ENCODE data around the gene NGEF. TPM values are rescaled to one million over a fixed set of nuclear protein-coding genes. Genes with fewer than 3 reads are reported as not detected.

NGEF gene
- polyA plus RNA-seq, 1 donor from 2014 or later: not detected

DNA sequence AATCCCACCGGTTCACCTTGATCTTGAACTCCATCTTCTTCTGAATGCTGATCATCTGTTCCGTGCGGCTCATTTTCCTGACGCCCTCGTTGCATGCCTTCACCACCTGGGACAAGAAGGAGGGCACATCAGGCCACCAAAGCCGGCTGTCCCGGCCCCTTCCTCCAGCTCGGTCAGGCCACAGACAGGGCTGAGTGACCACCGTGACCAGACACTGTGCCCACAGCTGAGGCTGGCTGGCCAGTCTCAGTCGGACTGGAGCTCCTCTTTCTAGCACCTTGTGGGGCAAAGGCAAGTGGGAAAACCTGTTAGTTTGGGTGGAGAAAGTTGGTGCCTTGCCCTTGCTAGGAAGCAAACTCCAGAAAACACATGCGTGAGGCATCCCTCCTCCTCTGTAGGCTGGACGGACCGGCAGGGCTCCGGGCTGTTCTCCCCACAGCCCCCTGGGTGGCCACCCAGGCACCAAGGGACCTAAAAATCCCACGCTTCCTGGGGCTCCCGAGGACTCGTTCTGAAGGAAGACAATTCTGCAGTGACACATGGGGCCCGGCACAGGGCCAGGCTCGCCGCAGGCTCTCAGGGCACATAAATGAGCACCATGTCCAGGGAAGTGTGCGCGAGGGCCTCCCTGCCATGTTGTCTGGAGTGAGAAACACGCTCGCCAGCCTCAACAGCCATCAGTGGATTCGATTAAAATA is 127.6 kb downstream of the NGEF start:
- H3K9me3 Mint-ChIP-seq: no peaks in the 10 kb centered on the region
- no peaks in the 10 kb centered on the region for H3K36me3 Mint-ChIP-seq
- no peak overlapping the region for H3K4me3 Mint-ChIP-seq
- H3K4me1 Mint-ChIP-seq: peaks cover 0 to 5% (median 3%) of the 10 kb centered on the region in 3 donors
- no peak overlapping the region for H3K27ac Mint-ChIP-seq
- H3K27me3 Mint-ChIP-seq: peaks cover 4% of the 10 kb centered on the region

DNA sequence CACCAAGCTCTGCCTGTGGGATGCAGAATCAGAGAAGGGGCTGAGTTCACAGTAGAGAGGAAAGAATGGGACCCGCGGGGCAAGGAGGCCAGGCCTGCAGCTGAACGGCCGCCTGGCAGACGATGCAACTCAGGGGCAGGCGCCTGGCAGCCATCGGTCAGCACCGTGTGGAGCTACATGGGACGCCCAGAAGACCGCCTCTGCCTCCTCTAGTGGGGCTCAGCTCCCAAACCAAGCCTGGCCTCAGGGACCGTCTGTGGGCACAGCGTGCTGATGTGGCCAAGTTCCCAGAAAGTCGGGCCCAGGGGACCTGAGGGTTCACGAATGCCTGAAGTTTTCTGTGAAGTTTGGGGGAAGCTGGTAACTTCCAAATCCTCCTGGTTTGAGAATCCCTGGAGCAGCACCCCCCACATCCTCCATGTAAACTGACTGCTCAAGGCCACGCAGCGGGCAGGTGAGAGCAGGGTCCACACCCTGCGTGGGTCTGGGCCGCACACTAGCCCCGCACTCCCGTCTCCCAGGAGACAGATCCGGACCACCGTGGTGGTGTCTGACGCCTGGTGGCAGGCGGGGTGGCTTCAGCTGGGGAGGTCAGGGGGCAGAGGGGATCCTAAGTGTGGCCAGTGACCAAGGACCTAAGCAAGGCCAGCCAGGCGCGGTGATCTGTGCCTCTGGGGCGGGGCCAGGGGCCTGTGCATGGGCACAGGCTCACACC is 128.3 kb downstream of the NGEF start:
- Mint-ChIP-seq H3K9me3 (no peaks in the 10 kb centered on the region), H3K27ac (peak overlapping the region in 1 of 3 donors; percentile 83), H3K27me3 (peaks cover 2% of the 10 kb centered on the region), H3K4me3 (no peak overlapping the region), H3K36me3 (no peaks in the 10 kb centered on the region), H3K4me1 (peaks cover 0 to 5% (median 3%) of the 10 kb centered on the region in 3 donors)

DNA sequence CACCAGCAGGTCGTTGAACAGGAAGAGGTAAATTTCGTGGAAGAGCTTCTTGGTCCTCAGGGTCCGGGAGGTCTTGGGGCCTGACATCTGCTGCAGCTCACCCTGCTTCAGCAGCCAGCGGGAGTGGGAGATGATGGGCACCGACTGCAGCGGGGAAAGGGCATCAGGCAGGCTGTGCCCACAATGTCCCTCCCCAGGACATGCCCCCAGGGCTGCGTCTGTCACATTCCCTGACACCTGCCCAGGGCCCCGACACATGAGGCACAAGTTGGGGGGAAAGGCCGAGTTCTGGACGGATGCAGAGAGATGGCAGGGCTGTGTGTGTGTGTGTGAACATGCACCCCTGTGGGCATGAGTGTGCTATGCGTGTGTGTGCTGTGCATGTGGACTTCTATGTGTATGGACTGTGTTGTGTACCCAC is 129.0 kb downstream of the NGEF start:
- peaks cover 0 to 4% (median 3%) of the 10 kb centered on the region in 3 donors for H3K4me1 Mint-ChIP-seq
- no peaks in the 10 kb centered on the region for H3K36me3 Mint-ChIP-seq
- no peaks in the 10 kb centered on the region for H3K27me3 Mint-ChIP-seq
- no peak overlapping the region for H3K4me3 Mint-ChIP-seq
- H3K9me3 Mint-ChIP-seq: no peaks in the 10 kb centered on the region
- H3K27ac Mint-ChIP-seq: peak overlapping the region in 1 of 3 donors; percentile 83

DNA sequence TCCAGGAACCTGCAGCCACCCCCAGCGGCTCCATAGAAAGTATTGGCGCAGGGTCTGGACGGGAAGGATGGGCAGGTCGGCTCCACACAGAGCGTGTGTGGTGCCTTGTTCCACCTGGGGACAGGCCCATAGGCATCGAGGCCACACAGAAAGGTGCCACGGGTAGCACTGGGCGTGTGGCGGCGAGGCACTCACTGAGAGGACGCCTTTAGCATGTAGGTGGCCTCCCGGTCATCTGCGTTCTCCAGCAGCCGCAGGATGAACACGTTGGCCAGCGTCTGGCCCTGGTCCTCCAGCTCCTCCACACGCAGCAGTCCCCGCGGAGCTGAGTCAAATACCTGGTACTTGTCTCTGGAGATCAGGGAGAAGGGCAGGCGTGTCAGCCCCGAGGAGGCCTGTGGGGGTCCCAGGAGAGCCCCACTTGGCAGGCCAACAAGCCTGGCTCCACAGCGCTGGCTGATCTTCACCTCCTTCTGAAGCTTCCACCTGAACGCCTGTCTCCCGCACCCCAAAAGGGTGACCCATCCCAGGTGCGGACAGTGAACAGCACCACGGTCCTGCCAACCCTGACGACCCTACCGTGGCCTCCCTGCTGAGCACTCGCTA is 129.8 kb downstream of the NGEF start:
- no peak overlapping the region for H3K4me3 Mint-ChIP-seq
- H3K36me3 Mint-ChIP-seq: no peaks in the 10 kb centered on the region
- no peak overlapping the region for H3K27ac Mint-ChIP-seq
- H3K4me1 Mint-ChIP-seq: peaks cover 0 to 4% (median 3%) of the 10 kb centered on the region in 3 donors
- no peaks in the 10 kb centered on the region for H3K9me3 Mint-ChIP-seq
- H3K27me3 Mint-ChIP-seq: no peaks in the 10 kb centered on the region

DNA sequence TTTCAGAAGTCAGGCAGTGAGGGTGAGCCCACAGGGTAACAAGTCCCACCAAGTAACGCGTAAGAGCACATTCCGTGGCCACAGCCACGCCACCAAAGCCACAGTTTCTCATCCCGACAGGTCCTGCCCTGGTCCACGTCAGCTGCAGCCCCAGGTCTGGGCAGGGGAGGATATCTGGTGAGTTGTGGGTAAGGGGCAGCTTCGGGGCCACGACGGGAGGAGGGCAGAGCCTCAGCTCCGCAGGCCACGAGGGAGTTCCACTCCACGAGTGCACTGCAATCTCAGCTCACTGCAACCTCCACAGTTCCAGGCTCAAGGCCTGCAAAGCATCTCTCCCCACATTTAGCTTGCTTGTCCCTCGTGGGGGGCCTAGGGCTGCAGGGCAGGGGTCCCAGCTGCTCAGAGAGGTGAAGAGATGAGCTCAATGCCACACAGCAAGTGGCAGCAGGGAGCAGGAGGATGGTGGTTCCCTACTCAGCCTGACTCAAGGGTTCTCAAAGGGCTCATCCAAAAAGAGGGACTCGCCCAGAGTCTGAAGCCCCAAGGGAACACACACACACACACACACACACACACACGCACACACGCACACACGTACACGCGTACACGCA is 130.4 kb downstream of the NGEF start:
- H3K9me3 Mint-ChIP-seq: no peaks in the 10 kb centered on the region
- H3K4me1 Mint-ChIP-seq: peaks cover 0 to 4% (median 3%) of the 10 kb centered on the region in 3 donors
- H3K27ac Mint-ChIP-seq: no peak overlapping the region
- no peak overlapping the region for H3K4me3 Mint-ChIP-seq
- H3K36me3 Mint-ChIP-seq: no peaks in the 10 kb centered on the region
- H3K27me3 Mint-ChIP-seq: no peaks in the 10 kb centered on the region

DNA sequence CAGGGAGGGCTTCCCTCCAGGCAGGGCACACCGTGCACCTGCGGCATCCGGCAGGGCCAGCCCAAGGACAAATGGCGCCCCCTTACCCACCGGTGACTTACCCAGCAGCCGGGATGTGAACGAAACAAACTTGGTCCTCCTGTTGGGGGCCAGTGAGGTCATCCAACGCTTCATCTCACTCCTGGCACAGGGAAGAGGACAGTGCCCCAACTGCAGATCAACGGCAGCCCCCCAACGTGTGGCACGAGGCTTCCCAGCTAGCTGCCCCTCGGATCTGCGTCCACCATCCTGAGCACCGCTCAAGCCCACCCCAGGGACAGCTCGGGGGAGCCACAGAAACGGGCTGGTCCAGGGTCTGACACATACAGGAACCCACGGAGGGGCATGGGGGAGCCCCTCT is 131.0 kb downstream of the NGEF start:
- Mint-ChIP-seq H3K4me3 (no peak overlapping the region), H3K27me3 (no peaks in the 10 kb centered on the region), H3K36me3 (no peaks in the 10 kb centered on the region), H3K27ac (no peak overlapping the region), H3K4me1 (peaks cover 0 to 4% (median 3%) of the 10 kb centered on the region in 3 donors), H3K9me3 (no peaks in the 10 kb centered on the region)

DNA sequence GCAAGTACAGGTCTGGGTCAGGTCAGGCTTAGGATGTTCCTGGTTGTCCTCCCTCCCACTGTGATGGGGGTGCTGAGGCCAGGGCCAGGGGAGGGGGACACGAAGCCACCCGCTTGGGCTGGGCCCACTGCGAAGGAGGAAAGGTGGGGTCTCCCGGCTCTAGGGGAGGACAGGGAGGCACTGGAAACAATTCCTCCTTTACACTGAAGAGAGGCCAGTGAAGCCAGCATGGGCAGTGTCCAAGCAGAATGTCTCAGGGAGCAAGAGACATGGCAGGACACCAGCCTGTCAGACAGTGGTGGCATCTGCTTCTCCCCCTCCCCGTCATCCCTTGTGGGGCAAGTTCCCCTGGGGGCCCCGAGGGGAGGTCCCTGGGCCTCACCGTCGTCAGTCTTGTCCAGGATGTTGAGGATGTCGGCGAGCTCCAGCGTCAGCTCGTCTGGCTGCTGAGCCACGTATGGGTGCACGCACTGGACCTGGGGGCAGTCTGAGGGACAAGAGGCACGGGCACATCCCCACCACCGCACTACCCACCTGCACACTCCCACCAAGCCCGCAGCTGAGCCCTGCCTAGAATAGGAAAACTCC is 132.2 kb downstream of the NGEF start:
- Mint-ChIP-seq H3K4me3 (peak overlapping the region in 1 of 4 donors; percentile 7), H3K4me1 (peaks cover 0 to 4% (median 0%) of the 10 kb centered on the region in 3 donors), H3K27ac (peak overlapping the region in 1 of 3 donors; percentile 22), H3K9me3 (no peaks in the 10 kb centered on the region), H3K36me3 (no peaks in the 10 kb centered on the region), H3K27me3 (no peaks in the 10 kb centered on the region)

DNA sequence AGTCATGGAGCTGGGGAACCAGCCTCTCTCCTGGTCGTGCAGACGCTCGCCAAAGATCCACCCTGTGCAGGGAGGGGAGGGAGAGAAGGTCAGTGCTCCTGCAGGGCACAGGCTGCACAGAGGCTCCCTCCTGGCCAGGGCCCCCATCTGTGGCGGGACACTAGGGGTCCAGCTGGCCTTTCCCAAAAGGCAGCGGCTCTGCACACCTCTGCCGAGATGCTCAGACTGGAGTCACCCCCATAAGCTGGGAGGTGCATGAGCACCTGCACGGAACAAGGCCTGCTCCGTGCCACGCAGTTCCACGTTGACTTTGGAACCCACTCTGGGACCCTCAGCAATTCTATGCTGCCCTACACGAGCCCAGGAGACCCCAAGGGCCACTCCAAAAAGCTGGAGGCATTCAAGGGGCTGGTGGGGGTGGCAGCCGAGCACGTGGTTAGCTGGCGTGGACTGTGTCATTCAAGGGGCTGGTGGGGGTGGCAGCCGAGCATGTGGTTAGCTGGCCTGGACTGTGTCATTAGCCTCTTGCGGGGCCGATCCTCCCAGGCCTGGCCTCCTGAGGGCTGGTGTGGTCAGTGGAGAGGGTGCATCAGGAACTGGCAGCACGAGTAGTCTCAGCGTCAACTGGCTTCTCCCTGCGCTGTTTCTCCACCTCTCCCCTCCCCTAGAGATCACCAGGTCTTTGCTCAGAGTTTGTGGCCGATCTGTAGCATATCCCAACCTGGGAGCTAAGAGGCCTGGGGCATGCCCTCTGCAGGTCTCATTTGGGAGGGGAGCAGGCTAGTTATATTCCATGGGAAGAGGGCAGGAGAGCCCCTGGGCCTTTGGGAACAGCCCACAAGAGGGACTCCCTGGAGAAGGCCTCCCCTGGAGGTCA is 133.2 kb downstream of the NGEF start:
- Mint-ChIP-seq H3K36me3 (no peaks in the 10 kb centered on the region), H3K4me3 (peak overlapping the region in 1 of 4 donors; percentile 7), H3K27me3 (peaks cover 3% of the 10 kb centered on the region), H3K4me1 (peaks cover 0 to 7% (median 2%) of the 10 kb centered on the region in 3 donors), H3K9me3 (no peaks in the 10 kb centered on the region), H3K27ac (no peak overlapping the region)

DNA sequence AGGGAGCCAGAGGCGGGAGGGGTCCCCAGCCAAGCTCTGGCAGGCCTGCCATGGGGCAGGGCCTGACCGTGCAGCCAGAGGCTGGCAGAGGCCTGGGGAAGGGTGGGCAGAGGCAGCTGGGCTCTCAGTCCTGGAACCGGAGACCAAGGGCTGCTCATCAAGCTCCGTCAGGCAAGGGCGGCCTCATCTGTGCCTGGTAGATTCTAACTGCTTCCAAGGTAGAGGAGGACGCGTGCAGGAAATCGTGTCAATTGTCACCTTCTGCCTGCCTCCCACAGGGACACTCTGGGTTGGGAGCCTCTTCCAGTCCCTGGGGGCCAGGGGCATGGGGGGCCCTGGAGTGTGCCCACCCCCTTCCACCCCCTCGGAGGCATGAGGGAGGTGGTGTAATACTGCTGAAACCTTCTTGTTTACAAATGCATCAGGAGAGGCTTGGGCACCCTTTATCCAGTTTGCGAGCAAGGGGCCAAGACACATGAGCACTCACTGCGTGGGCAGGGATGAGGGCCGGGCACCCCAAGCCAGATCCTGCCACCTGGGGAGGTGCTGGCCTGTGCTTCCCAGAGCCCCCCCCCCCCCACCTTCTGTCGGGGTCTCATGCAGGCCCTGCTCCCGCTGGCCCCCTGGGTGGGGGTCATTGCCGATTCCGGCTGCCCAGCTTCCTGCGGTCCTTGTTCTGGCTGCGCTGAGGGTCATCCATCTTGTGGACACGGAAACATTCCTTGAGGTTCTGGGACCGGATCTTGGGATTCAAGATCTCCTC is 134.0 kb downstream of the NGEF start:
- Mint-ChIP-seq H3K36me3 (no peaks in the 10 kb centered on the region), H3K4me1 (peaks cover 2 to 9% (median 4%) of the 10 kb centered on the region in 3 donors), H3K9me3 (no peaks in the 10 kb centered on the region), H3K27ac (peak overlapping the region in 1 of 3 donors; percentile 80), H3K27me3 (peaks cover 3% of the 10 kb centered on the region), H3K4me3 (peak overlapping the region in 1 of 4 donors; percentile 81)

DNA sequence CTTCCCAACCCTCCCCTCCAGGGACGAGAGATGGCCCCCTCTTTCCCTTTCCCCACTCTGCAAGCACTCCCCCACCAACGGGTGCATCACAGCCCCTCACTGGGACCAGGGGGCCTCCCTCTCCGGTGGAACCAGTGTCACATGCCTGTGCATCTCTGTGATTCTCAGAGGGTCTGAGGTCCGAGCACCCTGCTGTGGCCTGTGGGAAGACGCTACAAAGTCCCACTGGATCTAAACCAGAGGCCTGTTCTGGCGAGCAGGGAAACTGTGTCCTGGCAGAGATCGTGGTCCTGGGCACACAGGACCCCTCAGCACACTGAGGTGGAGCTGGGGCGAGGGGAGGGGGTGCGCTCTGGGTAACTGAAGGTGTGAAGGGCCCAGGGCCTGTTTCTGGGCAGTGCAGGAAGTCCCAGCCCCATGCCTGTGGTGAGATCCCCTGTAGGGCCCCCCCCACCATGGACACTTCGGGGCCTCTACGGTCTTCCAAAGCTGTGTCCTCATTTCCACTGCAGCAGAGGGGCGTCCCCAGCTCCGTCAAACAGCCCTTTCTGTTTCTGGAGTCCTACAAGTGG is 135.0 kb downstream of the NGEF start:
- H3K9me3 Mint-ChIP-seq: no peaks in the 10 kb centered on the region
- H3K4me1 Mint-ChIP-seq: peaks cover 2 to 10% (median 5%) of the 10 kb centered on the region in 3 donors
- no peaks in the 10 kb centered on the region for H3K36me3 Mint-ChIP-seq
- peaks cover 3% of the 10 kb centered on the region for H3K27me3 Mint-ChIP-seq
- H3K27ac Mint-ChIP-seq: peak overlapping the region in 1 of 3 donors; percentile 80
- peak overlapping the region in 3 of 4 donors; percentile 63 to 86 (median 81) for H3K4me3 Mint-ChIP-seq

DNA sequence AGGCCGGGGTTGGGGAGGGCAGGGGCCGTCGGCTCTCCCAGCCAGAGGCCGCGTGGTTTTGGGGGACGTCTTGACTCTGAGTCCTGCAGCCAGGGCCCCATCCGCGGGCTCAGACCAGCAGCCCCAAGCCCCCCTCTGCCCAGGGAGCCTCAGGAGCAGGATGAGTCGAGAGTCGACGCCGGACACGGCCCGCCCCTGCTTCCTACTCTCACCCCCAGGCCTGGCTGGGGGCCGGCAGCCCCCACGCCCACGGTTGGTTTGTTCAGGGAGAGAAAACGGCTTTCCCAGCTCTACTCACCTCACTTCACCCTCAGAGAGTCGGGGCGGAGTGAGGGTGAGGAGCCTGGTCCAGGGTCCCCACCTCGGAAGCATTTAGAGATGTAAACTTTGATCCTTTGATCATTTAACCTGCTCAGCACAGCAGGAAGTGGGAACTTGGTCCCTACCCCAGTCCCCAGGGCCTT is 136.0 kb downstream of the NGEF start:
- no peaks in the 10 kb centered on the region for H3K36me3 Mint-ChIP-seq
- H3K27me3 Mint-ChIP-seq: peaks cover 3% of the 10 kb centered on the region
- H3K9me3 Mint-ChIP-seq: no peaks in the 10 kb centered on the region
- peak overlapping the region in 3 of 4 donors; percentile 70 to 86 (median 81) for H3K4me3 Mint-ChIP-seq
- H3K27ac Mint-ChIP-seq: peak overlapping the region in 1 of 3 donors; percentile 45
- peaks cover 2 to 10% (median 5%) of the 10 kb centered on the region in 3 donors for H3K4me1 Mint-ChIP-seq

DNA sequence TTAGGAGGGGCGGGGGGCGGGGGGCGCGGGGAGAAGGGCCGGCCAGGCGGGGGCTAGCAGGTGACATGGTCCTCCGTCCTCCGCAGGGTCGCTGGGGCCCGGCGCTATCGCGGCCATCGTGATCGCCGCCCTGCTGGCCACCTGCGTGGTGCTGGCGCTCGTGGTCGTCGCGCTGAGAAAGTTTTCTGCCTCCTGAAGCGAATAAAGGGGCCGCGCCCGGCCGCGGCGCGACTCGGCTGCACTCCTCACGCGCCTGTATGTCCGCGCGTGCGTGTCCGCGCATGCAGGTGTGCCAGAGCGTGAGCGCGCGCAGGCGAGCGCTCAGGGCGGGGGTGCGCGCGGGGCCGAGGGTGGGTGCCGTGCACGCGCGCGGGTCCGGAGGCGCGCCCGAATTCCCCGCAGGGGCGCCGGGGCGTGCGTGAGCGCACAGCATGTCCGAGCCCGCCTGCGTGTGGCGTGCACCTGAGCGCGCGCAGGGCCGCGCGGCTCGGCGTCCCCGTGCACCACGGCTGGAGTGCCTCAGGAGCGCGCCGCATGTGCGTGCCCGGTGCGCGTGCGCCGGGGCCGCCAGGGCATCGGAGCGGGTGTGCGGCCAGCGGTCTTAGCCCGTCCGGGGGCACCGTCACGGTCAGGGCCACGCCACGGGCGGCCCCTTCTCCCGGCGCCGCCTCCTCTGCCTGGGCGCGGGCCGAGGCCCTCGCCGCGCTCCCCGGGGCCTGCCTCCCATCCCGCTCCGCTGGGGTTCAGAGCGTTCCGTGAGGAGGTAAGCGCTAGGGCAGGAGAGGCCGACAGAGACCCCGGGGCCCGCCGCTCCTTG is 136.7 kb downstream of the NGEF start:
- Mint-ChIP-seq H3K4me1 (peaks cover 2 to 10% (median 5%) of the 10 kb centered on the region in 3 donors), H3K4me3 (peak overlapping the region; percentile 32 to 90 (median 66)), H3K27ac (no peak overlapping the region), H3K36me3 (no peaks in the 10 kb centered on the region), H3K27me3 (peaks cover 3% of the 10 kb centered on the region), H3K9me3 (no peaks in the 10 kb centered on the region)

Data from IgD-negative memory B cell (primary cell).